NCI-H526 treated with DMSO at 0.1 percent for 48 hours (cell line): ENCODE data around the gene SLCO4A1.

Experiments used
- DNase-seq: peaks from one replicate; lab custom pipeline; 2025; lab: John Stamatoyannopoulos, UW

SLCO4A1 gene

GRCh38 chr20:62606551-62607201 lies 35.6 kb upstream of the SLCO4A1 start:
- DNase-seq: peak; percentile 95

DNA sequence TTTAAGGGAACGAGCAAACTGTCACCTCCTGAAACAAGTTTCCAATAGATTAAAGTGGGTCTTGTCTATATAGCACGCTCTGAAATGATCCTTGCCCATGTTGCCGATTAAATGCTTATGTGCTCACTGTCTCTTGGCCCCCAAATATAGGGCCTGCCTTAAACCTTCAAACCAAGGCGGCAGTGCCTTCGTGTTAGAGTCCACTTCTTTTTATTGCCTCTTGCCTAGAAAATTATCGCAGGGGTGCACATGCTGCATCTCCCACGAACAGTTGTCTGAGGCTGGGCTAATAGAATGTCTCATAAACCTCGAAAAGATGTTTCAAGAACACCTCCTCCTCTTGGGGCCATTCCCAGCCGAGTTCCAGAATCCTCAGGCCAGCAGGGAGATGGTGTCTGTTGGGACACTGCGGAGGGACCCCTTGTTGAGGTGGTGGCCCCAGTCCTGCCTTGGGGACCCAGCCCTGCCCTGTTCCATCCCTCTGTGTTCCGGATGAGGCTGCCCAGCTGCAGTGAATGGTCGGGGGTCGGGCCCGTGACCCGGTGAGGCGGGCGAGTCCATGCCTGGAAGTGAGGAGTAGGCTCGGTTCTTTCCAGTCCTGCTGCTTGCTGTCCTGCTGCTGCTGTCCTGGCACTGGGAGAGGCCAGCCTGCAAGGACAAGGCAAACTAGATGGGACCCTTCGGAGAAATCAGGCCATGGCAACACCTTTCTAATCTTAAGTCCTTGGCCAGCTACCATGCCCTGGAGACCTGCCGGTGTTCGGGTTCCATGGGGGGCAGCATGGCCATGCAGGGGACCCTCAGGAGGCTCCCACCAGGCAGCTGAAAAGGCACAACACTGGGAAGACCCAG lies 34.7 kb upstream of the SLCO4A1 start:
- no peak for DNase-seq

DNA sequence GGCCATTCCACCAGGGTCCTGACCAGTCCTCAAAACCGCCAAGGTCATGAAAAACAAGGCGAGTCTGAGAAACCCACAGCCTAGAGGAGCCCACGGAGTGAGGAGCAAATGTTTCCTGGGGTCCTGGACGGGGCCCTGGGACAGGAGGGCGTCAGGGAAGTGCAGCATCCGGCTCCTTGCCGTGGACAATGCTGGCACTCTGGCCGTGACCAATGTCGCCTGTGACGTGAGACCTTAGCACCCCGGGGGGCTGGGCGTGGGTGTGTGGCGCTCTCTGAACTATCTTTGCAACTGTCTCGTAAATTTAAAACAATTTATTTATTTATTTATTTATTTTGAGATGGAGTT lies 34.1 kb upstream of the SLCO4A1 start:
- DNase-seq: no peak

DNA sequence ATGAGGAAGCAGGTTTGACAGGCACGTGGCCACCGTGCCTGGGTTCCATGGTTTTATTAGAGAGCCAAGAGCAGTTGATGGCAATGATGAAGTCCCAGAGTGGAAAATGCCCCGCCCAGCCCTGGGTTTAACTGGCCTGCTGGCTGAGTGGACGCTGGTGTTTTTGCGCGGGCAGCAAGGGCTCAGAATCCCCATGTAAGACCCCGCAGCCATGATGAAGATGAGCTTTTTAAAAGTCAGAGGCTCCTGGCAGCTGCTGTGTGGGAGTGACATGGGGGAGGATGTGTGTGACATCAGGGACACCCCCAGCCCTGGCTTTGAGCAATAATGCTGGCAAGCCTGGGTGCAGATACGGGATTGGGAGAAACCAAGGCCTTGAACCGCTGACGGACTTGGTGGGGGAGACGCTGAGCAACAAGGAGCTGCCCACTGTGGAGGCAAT lies 33.0 kb upstream of the SLCO4A1 start:
- no peak for DNase-seq

- DNase-seq: no peak
Measured at GRCh38 chr20:62609811-62610757, 32.2 kb upstream of the SLCO4A1 start.

DNA sequence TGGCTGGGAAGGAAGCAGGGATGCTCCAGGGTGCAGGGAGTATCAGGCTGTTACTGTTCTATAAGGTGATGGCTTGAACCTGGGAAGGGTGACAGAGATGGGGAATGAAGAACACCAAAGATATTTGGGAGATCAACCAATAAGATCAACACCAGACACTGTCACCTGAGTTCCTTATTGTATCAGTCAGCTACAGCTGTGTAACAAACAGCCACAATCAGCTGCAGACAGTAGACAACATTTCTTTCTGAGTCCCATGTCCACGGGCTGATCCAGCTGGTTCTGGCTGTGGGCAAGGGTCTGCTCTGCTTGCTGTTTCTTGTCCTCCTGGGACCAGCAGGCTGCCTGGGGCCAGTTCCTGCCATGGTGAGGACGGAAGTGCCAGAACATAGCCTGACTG lies 31.3 kb upstream of the SLCO4A1 start:
- DNase-seq: no peak

GRCh38 chr20:62611819-62612218 lies 30.5 kb upstream of the SLCO4A1 start:
- DNase-seq: no peak

DNA sequence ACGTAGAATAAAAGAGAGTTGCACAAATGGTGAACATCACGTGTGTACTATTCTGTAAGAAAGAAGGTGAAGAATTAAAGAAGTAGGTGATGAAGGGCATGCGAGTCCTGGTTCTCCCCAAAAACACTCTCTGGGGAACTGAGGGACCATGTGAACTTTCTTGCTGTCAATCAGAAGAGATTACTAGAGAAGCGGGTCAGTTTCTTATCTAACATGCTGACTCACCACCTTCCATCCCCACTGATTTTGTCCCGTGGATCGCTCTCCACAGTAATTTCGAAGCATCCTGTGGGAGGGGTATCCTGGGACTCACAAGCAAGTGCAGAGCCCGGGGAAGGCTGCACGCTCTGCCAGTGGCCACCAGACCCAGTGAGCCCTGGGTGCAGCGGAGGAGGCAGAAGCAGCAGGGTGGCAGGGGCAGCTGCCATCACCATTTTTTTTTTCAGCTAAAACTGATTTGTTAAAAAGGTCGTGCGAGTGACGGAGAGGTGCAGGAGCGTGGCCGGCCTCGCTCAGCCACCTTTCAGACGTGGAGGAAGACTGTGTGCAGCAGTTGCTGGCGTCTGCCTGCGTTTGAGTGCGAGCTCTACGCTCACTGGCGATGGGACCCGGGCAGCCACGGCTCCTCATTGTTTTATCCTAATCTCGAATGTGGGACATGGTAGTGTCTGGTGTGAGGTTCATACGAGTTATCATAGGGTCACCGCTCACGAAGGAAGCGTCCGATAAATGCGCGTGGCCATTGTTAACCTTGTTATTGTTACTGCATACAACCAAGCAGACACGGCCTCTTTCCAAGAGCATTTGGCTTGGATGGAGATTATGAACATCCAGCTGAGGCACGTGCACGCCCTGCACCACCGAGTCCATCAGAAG lies 28.0 kb upstream of the SLCO4A1 start:
- no peak for DNase-seq

DNA sequence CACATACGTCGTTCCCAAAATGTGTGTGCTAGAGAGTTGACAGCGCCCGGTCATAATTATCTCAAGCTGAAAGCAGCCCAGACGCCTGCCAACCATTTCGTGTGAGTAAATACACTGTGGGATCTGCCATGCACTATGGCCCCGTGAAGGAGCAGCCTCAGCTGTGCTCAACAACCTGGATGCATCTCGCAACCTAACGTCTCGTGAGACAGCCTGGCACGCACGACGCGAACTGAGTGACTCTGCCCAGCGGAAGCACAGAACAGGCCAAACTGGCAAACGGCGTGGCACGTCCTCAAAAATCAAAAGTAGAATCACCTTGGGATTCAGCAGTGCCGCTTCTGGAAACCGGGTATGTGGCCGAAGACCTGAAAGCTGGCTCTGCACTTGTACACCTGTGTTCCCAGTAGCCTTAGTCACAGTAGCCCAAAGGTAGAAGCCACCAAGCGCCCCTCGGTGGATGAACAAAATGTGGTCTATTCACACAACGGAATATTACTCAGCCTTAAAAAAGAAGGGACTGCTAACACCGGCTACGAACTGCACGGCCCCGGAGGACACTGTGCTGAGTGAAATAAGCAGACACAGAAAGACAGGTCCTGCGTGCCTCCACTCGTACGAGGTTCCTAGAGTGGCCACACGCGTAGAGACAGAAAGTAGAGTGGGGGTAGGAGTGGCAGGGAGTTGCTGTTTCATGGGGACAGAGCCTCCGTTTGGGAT lies 27.2 kb upstream of the SLCO4A1 start:
- no peak for DNase-seq

DNA sequence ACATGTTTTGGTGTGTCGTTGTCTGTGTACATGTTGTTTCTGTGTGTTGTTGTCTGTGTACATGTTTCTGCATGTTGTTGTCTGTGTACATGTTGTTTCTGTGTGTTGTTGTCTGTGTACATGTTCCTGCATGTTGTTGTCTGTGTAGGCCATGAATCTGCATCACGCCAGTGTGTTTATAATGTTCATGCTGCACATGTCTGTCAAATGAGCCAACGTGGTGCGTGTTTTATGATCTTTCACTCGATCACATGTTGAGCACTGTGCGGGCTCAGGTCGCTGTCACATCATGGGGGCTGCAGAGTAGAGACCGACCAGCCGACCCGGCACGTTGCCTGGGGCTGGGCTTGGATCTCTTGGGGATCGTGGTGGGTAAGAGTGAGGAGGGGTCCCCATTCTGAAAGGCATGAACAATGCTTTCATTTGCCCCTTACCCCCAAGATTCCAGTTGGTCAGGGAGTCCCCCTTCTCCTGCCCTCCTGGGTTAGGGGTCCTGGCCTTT lies 26.5 kb upstream of the SLCO4A1 start:
- DNase-seq: no peak

DNA sequence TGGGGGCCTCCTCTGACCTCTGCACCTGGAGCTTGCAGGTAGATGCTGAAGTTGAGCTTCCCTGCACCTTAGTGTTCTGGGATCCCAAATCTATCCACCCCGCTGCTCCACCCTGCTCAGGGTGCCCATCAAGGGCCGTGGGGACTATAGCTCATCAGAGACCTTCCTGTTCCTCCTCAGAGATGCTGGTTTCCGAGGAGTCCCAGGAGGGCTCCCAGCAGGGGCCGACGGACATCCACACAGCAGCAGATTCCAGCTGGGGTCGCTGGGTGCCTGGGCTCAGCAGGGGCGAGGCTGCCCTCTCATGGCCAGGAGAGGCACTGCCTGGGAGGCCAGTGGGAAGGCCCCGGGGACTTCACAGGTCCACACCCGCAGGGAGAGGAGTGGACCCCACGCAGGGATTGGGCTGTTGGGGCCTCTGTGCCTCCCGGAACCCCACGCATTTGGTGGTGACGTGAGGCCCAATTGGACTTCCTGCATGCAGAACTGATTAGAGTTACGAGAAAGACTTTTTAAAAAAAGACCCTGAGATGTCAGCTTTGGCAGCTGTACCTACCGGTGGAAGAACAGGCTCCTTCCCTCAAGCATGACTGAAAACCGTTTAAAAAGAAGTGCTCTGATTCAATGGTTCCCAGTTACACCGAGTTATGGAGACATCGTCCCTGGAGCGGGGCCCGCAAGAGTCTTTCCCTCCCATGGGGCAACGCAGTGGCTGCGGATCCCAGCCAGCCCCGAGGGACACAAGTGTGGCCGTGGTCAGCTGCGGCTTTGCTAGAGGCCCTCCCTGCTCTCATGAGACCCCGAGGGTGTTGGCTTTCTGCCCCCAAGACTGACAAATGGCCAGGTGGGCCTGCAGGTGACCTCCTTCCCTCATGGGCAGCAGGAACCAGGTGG lies 25.3 kb upstream of the SLCO4A1 start:
- DNase-seq: peak; percentile 49

- no peak for DNase-seq
Measured at GRCh38 chr20:62617711-62618483, 24.4 kb upstream of the SLCO4A1 start.

DNA sequence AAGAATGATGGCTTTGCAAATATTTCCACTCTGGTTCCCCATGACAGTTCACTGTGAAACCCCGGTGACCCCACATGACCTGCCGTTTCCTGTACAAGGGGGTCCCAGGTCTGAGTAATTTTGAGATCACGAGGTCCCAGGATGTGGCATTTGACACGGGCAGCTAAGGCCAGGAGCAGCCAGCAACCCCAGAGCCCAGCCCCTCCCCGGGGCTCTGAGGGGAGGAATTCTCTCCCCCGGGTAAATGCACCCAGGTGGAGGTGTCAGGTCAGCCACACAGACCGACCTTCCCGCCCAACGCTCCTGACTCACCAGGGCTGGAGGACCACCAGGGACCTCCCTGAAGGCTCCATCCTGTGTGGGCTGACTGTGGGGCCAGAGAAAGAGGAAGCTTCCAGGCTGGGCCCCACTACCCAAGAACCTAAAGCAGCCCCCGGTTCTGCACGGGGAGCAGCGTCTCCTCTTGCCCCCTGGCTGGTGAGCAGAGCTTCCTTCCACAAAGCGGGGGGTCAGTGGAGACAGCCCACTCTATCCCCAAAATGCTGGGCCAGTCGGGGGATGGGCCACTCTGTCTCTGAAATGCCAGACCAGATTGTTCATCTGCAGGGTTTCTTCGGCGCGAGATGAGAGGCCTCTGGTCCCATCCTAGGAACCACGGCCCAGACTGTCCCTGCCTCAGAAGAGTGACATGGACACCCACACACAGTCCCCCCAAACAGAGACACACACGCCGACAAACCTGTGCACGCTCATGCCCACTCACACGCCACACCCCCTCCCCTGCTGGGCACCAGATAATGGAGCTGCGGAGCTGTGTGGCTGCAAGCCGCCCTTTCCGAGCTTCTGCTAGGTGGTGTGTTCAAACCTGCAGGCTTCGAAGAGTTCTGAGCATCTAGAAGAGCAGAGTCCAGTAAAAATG lies 23.4 kb upstream of the SLCO4A1 start:
- DNase-seq: no peak

GRCh38 chr20:62620625-62621024 lies 21.7 kb upstream of the SLCO4A1 start:
- DNase-seq: no peak

DNA sequence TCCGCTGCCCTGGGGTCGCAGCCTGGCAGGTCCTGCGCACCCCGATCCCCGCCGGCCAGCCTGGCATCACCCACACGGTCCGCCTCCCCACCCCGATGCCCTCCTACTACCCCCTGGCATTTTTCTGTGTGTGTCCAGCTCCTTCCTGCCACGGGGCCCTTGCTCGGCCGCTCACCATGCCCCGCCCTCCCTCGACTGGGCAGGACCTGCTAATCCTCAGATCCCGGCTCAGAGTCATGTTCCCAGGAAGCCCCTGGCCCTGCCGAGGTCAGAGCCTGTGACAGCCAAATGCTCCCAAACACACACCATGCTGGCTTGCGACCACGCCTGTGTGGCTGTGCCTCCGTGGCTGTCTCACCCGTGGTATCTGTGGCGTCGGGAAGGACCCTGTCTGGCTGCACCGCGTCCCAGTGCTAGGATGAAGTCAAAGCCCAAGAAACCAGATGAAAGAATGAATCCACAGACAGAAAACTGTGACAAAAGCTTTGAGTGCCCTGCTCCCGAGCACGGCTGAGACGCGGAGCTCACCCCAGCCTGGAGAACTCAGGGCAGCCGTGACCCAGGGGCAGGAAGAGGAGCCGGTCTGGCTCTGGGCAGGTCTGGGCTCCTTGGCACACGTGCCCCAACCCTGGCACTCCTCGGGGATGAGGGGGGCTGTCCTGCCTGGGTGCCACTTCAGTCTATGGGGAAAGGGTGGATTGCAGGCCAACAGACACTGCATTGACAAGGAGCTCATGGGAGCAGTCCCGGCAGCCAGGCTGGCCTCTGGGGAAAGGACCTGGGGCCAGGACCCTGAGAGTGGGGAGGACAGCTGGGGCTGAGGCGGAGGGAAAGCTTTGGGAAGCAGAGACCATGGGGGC lies 20.8 kb upstream of the SLCO4A1 start:
- no peak for DNase-seq

DNA sequence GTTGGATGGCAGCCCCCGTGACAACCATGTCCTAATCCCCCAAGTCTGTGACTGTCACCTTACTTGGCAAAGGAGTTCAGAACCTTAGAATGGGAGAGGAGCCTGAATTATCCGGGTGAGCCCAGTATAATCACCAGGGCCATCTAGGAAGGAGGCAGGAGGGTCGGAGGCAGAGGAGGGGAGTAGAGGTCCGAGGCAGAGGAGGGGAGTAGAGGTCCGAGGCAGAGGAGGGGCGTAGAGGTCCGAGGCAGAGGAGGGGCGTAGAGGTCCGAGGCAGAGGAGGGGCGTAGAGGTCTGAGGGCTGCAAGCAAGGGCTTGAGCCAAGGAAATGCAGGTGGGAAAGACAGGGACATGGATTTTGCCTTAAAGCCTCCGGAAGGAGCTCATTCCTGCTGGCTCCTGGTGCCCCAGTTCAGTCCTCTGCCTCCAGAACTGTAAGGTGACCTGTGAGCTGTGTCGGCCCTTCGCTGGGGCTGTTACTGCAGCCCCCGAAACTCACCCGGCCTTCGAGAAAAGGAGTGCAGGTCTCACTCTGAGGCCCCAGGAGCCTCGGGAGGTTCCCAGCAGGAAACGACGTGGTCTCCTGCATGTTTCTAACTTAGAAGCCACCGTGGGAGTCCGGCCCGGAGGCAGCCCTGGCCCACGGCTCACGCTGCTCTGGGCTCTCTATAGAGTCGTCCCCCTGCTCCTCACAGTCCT lies 20.0 kb upstream of the SLCO4A1 start:
- no peak for DNase-seq
